HG03432 (cell line): ENCODE data around the gene MADD.

ENCODE experiments used
- ATAC-seq: cut with Tn5 transposase; IDR thresholded peaks from one replicate; pipeline ENCODE4 v1.9.1; 2021; ENCODE audit warnings: mild to moderate bottlenecking, moderate library complexity; ENCODE audit not compliant: unreplicated experiment

MADD gene

DNA sequence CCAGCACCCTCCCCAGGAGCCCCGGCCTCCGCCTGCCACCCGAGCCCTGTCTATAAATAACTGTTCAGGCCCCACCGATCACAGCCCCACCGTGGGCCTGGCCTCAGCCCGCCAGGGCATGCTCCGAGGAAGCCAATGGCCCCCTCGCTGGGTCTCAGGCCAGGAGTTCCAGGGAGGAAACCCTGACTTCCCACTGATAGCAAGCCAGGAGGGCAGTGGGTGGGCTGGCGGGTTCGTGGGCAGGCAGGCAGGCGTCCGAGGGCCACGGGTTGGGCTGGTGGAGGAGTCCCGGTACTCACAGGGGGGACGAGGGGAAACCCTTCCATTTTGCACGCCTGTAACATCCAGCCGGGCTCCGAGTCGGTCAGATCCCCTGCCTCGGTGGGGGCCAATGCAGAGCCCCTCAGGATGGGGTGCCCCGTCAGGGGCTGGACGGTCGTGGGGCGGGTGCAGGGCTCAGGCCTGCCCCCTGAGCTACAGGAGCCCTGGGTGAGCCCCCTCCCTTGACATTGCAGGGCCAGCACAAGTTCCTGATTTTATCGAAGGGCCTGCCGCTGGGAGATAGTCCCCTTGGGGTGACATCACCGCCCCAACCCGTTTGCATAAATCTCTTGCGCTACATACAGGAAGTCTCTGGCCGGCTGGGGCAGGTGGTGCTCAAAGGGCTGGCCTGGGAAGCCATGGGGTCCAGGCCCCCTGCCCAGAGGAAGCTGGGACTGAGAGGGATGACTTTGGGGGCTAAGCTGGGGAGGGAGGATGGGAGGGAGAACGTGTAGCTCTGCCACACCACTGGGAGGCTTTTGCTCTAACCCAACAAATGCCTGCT lies 108.3 kb downstream of the MADD start, which contains the start of gene SPI1:
TSS of gene SPI1 (minus strand) at position 538 of the 826 bp plus-strand sequence. CDS start at position 344, 194 bp downstream.
- peak; percentile 77 for ATAC-seq

DNA sequence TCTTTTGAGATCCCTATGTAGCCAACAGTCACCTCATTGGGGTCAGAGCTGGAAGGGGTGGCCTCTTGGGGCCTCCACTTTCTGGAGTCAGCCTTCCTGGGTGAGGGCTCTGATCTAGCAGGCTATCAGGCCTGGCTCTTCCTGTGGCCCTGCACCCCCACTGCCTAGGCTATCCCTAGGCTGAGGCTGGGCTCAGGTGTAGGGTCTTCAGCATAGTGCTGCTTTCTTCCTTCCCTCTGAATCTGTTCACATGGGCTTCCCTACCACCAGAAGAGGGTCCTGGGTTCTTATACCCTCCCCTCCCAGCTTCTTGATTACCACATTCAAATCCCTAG lies 108.9 kb downstream of the MADD start:
- ATAC-seq, result peak; percentile 5

DNA sequence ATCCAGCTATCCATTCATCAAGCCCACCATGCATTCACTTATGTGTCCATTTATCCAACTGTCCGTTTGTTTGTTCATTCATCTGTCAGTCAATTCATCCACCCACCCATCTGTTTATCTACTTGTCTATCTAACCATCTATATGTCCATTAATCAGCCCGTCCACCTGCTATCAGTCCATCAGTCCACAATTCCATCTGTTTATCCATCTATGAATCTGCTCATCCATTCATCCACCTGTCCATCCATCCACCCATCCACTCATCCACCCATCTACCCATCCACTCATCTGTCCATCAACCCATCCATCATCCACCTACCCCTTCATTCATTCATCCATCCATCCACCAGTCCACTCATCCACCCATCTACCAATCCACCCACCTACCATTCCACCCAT lies 109.4 kb downstream of the MADD start:
- ATAC-seq, result no peak
